ENCODE measurements around the gene GNAS.

GRCh38 chr20:58869662-58870227, 17.2 kb downstream of the GNAS start:
- TF ChIP-seq MYC (IDR thresholded peaks at IDR 0.05; ENCODE audit: low read depth, low read length) (no peak), CTCF (IDR thresholded peaks at IDR 0.05; ENCODE audit: low read depth, low read length) (no peak), POLR2A (IDR thresholded peaks at IDR 0.05; ENCODE audit: extremely low read depth, insufficient read length) (no peak)
